ENCODE data around the gene LENEP. TPM values are rescaled to one million over a fixed set of nuclear protein-coding genes. Genes with fewer than 3 reads are reported as not detected.

The LENEP gene
- polyA plus RNA-seq, 12 donors, result 0.49 TPM; not detected in 11

DNA sequence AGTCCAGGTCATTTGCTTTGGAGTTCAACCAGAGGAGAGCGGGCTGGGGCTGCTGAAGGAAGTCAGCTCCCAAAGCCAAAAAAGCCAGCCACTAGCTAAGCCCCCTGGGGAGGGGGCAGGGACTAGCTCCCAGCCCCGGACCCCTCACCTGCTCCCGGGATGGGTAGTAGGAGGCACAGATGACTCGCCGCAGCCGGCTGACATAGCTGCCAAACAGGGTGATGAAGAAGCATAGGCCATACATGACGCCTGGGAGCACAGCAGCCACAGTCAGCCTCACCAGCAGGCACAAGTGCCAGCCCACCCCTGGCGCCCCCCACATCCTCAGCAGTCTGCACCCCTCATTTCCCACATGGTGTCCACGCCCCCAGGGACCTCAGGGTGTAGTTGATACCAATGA, 32.8 kb downstream of the LENEP start:
- no peak for DNase-seq

DNA sequence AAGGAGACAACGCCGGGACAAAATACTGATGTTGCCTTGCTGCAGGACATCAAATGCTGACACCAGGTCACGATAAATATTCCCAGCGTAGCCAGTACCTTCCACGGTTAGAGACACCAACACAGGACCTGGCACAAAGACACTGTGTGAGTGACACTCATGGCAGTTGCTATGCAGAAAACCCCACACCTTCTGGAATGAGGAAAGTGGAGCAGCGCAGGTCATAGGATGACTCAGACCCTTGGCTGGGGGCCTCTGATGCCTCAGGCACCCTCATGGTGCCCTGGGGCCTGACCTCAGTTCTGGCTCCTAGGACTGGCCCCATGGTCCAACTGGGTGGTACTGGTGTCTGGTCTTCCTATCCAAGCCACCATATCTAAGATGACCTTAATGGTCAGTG, 33.2 kb downstream of the LENEP start:
- DNase-seq, result no peak

DNA sequence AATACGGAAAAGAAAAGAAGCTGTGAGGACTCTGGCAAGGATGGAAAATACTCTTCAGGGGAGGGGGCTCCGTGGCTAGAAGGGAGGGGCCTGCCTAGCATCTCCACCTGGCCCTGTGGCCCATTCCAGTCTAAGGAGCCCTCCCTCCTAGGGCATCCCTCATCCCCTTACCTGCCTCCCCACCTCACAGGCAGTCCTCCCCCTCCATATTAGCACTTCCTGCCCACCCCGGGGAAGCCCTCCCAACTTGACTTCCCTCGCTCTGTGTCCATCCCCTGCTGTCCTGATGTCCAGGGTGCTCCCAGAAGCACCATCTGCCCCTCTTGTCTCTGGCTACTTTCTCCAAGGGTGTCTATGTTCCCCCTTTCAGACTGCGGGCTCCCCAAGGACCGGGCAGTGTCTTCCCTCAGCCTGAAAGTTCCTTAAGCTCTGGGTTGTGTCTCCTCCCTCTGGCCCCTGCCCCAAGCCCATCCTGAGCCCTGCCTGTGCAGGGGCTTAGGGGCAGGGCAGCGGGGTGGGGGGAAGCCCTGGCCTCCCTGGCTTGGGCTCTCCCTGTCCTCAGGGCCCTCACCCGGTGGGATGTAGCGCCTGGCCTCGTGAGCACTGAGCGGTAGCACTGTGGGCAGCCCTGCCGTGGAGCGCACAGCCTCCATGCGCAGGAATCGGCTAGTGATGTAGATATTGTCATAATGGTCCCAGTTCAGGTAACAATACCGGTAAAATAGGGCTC, 36.3 kb downstream of the LENEP start:
- no peak for DNase-seq

DNA sequence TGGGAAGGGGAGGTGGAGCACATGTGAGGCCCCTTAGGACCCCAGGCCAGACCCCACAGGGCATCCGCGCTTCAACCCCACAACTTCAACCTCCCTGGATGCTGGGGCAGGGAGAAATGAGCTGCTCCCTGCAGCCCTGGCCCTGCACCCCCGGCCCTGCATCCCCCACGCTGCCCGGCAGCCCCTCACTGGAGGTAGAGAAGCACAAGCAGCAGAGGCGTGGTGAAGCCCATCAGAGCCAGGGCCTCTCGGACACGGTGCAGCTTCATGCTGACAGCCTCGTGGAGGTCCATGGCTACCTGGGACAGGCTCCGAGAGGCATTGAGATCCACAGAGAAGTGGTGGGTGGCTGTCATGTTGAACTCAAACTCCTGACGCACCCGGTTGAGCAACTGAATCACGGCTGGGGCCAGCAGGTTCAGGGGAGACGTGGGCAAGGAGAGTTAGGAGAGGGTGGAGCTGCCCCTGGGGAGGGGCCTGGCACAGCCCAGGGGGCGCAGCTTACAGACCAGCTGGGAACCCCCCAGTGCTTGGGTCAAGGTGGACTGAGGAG, 36.9 kb downstream of the LENEP start:
- DNase-seq, result no peak

DNA sequence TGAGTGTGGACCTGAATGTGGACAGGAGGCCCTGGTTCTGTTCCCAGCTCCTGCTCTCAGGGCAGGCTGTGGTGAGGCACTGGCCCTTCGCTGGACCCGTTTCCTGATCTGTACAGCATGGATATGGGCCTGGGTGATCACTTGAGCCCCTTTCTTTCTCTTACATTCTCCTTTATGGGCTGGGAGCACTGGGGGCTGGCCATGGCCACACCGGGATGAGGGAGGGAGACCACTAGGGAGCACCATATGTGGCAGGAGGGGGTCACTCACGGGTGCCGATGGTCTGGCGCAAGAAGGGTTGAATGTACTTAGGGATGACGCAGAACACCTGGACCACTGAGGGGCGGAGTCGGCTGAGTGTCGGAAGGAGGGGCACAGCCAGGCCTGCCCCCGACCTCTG, 37.5 kb downstream of the LENEP start:
- DNase-seq, result no peak

DNA sequence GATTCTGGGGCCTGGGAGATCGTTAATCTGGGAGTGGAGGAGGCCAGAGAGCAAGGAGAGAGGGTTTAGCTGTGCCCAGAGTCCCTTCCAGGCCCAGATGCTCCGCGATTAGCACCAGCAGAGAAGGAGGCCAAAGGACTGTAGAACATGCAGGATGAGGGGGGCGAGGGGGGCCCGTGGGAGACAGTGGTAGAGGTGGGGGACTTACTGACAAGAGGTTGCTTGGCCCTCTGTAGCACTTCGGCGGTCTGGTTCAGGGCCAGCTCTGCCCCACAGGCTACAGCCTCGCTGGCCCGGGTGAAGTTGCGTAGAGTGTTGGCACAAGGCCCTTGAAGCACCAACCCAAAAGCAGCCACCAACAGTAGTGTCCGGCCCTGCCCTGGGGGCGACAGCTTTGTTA, 39.5 kb downstream of the LENEP start:
- DNase-seq, result no peak

- DNase-seq, result no peak
Observed at GRCh38 chr1:155033524-155033923, 40.1 kb downstream of the LENEP start, which contains the start of the genes DCST1 and DCST2. TSS of gene DCST1 (plus strand) at chr1:155033824. CDS start at chr1:155034037, 213 bp downstream. TSS of gene DCST2 (minus strand) at chr1:155033781. CDS start at chr1:155033701, 80 bp downstream.

DNA sequence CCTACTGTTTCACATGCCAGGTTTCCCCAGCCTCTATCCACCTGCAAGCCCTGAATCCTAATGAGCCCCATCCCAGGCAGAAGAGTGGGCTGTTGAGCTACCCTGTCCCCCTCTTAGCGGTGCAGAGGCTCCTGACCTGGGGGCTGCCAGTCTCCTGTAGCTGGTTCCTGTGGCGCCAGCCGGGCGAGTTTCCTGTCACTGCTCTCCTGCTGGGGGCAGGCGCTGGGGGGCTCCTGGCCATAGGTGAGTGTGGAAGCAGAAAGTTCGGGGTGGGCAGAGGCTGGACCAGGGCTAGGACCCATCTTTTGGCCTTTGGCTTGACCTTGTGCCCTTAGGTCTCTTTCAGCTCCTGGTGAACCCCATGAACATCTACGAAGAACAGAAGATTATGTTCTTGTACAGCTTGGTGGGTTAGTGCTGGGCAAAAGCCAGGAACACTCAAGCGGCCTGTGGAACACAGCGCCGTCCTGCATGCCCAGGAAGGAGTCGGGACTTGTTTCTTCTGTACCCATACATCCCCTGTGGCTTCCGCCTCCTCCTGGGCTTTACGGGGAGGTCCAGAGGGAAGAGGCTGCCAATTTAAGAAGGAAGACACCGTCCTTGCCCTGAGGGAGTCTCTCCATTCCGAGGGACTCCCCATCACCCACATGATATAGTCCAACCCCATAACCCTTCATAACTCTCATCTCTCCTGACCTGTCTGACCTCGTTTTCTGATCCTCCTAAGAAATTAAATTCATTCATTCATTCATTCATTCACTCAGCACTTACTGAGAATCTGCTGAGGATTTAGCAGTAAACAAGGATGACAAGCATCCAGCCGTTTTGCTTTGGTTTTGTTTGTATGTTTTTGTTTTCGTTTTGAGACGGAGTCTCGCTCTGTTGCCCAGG, 41.2 kb downstream of the LENEP start:
- no peak for DNase-seq

DNA sequence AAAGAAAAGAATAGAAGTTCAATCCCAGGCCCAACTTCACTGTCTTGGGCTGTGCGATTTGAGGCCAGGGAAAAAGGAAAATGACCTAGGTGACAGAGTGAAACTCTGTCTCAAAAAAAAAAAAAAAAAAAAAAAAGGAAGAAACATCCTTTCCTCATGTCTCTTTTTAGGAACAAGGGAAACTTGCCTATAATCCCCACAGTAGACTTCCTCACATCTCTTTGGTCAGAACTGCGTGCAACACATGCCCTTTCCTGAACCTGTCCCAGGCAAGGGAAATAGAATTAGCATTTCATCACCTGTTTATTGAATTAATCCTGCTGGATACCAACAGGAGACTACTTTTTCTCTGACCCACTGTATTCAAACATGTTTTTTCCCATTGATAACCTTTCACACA, 42.5 kb downstream of the LENEP start:
- DNase-seq, result no peak

GRCh38 chr1:155037043-155037442, 43.7 kb downstream of the LENEP start:
- no peak for DNase-seq

- no peak for DNase-seq
Observed at GRCh38 chr1:155037851-155038441, 44.6 kb downstream of the LENEP start.

GRCh38 chr1:155038602-155039307, 45.4 kb downstream of the LENEP start:
- no peak for DNase-seq

- no peak for DNase-seq
Observed at GRCh38 chr1:155039308-155039669, 45.9 kb downstream of the LENEP start.

DNA sequence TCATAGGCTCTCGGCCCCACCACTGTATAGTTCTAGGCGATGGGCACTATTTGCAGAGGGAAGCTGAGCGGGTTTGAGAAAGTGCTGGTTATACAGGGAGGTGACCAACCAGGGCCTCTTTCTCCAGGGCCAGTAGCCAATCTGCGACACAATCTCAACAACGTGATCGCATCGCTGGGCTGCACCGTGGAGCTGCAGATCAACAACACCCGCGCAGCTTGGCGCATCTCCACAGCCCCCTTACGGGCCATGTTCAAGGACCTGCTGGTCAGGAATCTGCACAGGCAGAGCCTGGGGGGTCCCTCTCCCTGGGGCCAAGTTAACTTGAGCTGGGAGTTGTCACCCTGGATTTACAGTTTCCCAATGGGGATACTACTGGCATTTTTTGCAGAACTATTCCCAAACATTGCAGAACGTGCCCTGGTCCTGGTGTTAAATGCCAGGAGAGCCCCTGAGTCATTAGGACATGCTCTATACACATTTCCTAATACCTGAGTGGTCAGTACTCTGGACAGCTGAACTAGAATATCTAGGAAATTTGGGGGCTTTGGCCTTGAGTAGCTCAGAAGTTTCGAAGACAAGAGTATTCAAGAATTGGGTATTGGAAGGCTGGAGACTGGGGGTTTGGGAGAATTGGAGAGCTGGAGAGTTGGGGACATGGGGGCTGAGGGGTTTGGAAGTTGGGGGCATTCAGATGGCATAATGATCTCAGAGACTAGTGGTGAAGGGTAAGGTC, 47.1 kb downstream of the LENEP start:
- DNase-seq, result no peak

GRCh38 chr1:155042789-155043188, 49.4 kb downstream of the LENEP start:
- DNase-seq, result no peak

GRCh38 chr1:155043301-155043702, 49.9 kb downstream of the LENEP start:
- no peak for DNase-seq

DNA sequence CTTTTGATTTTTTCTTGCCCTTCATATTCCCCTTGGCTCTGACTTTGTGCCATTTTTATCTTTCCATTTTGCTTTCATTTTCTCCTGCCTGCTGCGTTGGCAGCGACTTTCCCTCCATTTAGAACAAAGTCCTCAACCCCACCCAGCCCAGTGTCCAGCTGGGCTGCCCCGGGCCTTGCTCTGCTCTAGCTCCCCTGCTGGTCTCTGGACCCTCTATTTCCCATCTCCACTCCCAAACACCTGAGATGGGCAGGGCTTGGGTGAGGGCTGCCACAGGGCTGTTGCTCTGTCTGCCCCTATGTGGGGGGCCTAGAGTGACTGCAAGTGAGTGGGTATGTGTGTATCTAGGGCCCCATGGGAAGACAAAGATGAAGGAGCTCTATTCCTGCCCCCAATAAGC, 50.4 kb downstream of the LENEP start:
- DNase-seq, result no peak

Measured in muscle of arm (tissue), 12 donors.